Keratinocyte (primary cell): Measurements from ENCODE around the gene LRRC63.

Source experiments
- CTCF ChIP-seq, 3 experiments: IDR thresholded peaks in 1 of 3; conservative IDR thresholded peaks in 1 of 3; optimal IDR thresholded peaks in 1 of 3; 2 replicates in 2 of 3; 3 replicates in 1 of 3; pipeline versions ENCODE3 to v1.5.1; 2011; ENCODE audit warnings: low read length in 3 of 3, mild to moderate bottlenecking in 3 of 3, moderate library complexity in 2 of 3, control low read depth in 1 of 3, inconsistent platforms in 1 of 3; ENCODE audit not compliant: insufficient read depth in 2 of 3; ENCODE audit errors: extremely low read depth in 1 of 3
- EZH2 ChIP-seq: IDR thresholded peaks from one replicate; pipeline ENCODE4 v1.6.1; 2012; ENCODE audit warnings: inconsistent platforms, mild to moderate bottlenecking, low read length, moderate library complexity

- TF ChIP-seq CTCF (optimal IDR thresholded peaks at IDR 0.05 in 1 of 3, IDR thresholded peaks at IDR 0.05 in 1 of 3, conservative IDR thresholded peaks at IDR 0.05 in 1 of 3; ENCODE audit: extremely low read depth in 1 of 3, insufficient read depth in 2 of 3, low read length in 3 of 3) (no peak), EZH2 (no peak)
Measured at GRCh38 chr13:46265292-46265691, 53.6 kb downstream of the LRRC63 start.
